GM23338 (cell line): ENCODE results near the gene SLIT1. TPM values are rescaled to one million over a fixed set of nuclear protein-coding genes. Genes with fewer than 3 reads are reported as not detected.

ENCODE experiments used
- ATAC-seq: fragments of 200-7000 bp; cut with Tn5 transposase; 3 replicates; pipeline ENCODE4 v1.9.1; 2020
- DNase-seq: peaks from one replicate; pipeline ENCODE4 v3.0.0-alpha.2; 2015; ENCODE audit warnings: low spot score
- H2AFZ ChIP-seq: fragments of 200-600 bp; sonication (generic); 2 replicates; pipeline ENCODE4 v1.8.0; 2016; ENCODE audit warnings: antibody characterized with exemption, mild to moderate bottlenecking, moderate library complexity
- H3F3A ChIP-seq: fragments of 200-600 bp; sonication (generic); replicated peaks from 2 replicates; pipeline ENCODE4 v1.8.0; 2017; ENCODE audit warnings: antibody characterized with exemption, mixed run types, low read depth
- H3K27ac ChIP-seq: fragments of 200-600 bp; sonication (generic); 2 replicates; pipeline ENCODE4 v1.6.1; 2016; ENCODE audit warnings: low read depth
- H3K27me3 ChIP-seq: fragments of 200-600 bp; sonication (generic); 2 replicates; pipeline ENCODE4 v1.8.0; 2016; ENCODE audit warnings: mild to moderate bottlenecking, mixed run types, moderate library complexity; ENCODE audit not compliant: insufficient read depth
- H3K36me3 ChIP-seq: fragments of 200-600 bp; sonication (generic); 2 replicates; pipeline ENCODE4 v1.8.0; 2016; ENCODE audit warnings: mild to moderate bottlenecking; ENCODE audit not compliant: insufficient read depth
- H3K4me1 ChIP-seq: fragments of 200-600 bp; sonication (generic); 2 replicates; pipeline ENCODE4 v1.8.0; 2016; ENCODE audit warnings: mild to moderate bottlenecking, moderate library complexity; ENCODE audit not compliant: insufficient read depth
- H3K4me2 ChIP-seq: fragments of 200-600 bp; sonication (generic); 2 replicates; pipeline ENCODE4 v1.7.1; 2017; ENCODE audit warnings: mixed run types
- H3K4me3 ChIP-seq: fragments of 200-600 bp; sonication (generic); 2 replicates; pipeline ENCODE4 v1.6.1; 2016; ENCODE audit warnings: mixed run types
- H3K79me2 ChIP-seq: fragments of 200-600 bp; sonication (generic); replicated peaks from 2 replicates; pipeline ENCODE4 v1.8.0; 2017; ENCODE audit warnings: mild to moderate bottlenecking; ENCODE audit not compliant: insufficient read depth
- H3K9me2 ChIP-seq: fragments of 200-600 bp; sonication (generic); 2 replicates; pipeline ENCODE4 v1.8.0; 2017; ENCODE audit not compliant: insufficient read depth
- H4K20me1 ChIP-seq: fragments of 200-600 bp; sonication (generic); replicated peaks from 2 replicates; pipeline ENCODE4 v1.8.0; 2017; ENCODE audit warnings: mild to moderate bottlenecking; ENCODE audit not compliant: insufficient read depth
- H3K27ac Mint-ChIP-seq: 2 replicates; pipeline ENCODE4 v1.8.0; 2020; ENCODE audit warnings: inconsistent platforms, mild to moderate bottlenecking, moderate library complexity, mixed read lengths
- H3K27me3 Mint-ChIP-seq: 3 replicates; pipeline ENCODE4 v1.8.0; 2022; ENCODE audit warnings: low read depth, mild to moderate bottlenecking, moderate library complexity, mixed read lengths, inconsistent platforms; ENCODE audit not compliant: insufficient read depth, poor library complexity
- H3K36me3 Mint-ChIP-seq: 3 replicates; pipeline ENCODE4 v1.8.0; 2021; ENCODE audit warnings: low read depth, mild to moderate bottlenecking, inconsistent platforms, moderate library complexity, mixed read lengths
- H3K4me1 Mint-ChIP-seq: 3 replicates; pipeline ENCODE4 v1.8.0; 2020; ENCODE audit warnings: mild to moderate bottlenecking, inconsistent platforms, mixed read lengths
- H3K4me3 Mint-ChIP-seq: 3 replicates; pipeline ENCODE4 v1.8.0; 2021; ENCODE audit warnings: moderate library complexity, mild to moderate bottlenecking, inconsistent platforms, mixed read lengths
- H3K9me3 Mint-ChIP-seq: 3 replicates; pipeline ENCODE4 v1.8.0; 2020; ENCODE audit warnings: moderate library complexity, mild to moderate bottlenecking, inconsistent platforms, mixed read lengths
- CREB1 ChIP-seq: fragments of 250-450 bp; sonication (Bioruptor Pico); IDR thresholded peaks from 2 replicates; pipeline ENCODE4 v1.5.0; 2020; ENCODE audit warnings: low read depth, mild to moderate bottlenecking, moderate library complexity
- ETS1 ChIP-seq: IDR thresholded peaks from 2 replicates; pipeline ENCODE4 v1.6.1; 2016; ENCODE audit warnings: antibody characterized with exemption
- EZH2 ChIP-seq: fragments of 200-600 bp; sonication (generic); IDR thresholded peaks from one replicate; pipeline ENCODE4 v1.8.0; 2017; ENCODE audit warnings: antibody characterized with exemption, mild to moderate bottlenecking, low read depth; ENCODE audit not compliant: unreplicated experiment
- EZH2phosphoT487 ChIP-seq: fragments of 200-600 bp; sonication (generic); IDR thresholded peaks from one replicate; pipeline ENCODE4 v1.8.1; 2018; ENCODE audit warnings: antibody characterized with exemption; ENCODE audit not compliant: unreplicated experiment
- JUNB ChIP-seq: IDR thresholded peaks from one replicate; pipeline ENCODE4 v1.6.1; 2016; ENCODE audit warnings: antibody characterized with exemption; ENCODE audit not compliant: unreplicated experiment
- NANOG ChIP-seq: IDR thresholded peaks from 2 replicates; pipeline ENCODE4 v1.6.1; 2016; ENCODE audit warnings: antibody characterized with exemption, borderline replicate concordance
- POLR2AphosphoS5 ChIP-seq: IDR thresholded peaks from 2 replicates; pipeline ENCODE4 v1.6.1; 2016; ENCODE audit warnings: antibody characterized with exemption, low read depth
- ZNF114 ChIP-seq: fragments of 250-450 bp; sonication (Bioruptor Pico); IDR thresholded peaks from 2 replicates; pipeline ENCODE4 v1.5.0; 2020; ENCODE audit warnings: mild to moderate bottlenecking, moderate library complexity
- ZNF462 ChIP-seq: fragments of 250-450 bp; sonication (Bioruptor Pico); IDR thresholded peaks from 2 replicates; pipeline ENCODE4 v1.5.0; 2020; ENCODE audit warnings: mild to moderate bottlenecking, moderate library complexity
- polyA plus RNA-seq: library from polyadenylated mRNA; unstranded; fragments of >200 nt; fragmentation: Nextera tagmentation; extraction: Ambion mirVana; gene quantifications from 2 replicates; pipeline ENCODE4 v1.2.1, GENCODE V29; 2016
- total RNA-seq: library from RNA; depleted of rRNA; stranded (reverse); fragments of >200 nt; shearing (Covaris generic); gene quantifications from 2 replicates; pipeline ENCODE4 v1.2.3, GENCODE V29; 2014

Gene SLIT1
- total and polyA plus RNA-seq, 2 experiments from 2014 or later, result 0.76 to 1.7 TPM

GRCh38 chr10:97062046-97062445 lies 123.7 kb downstream of the SLIT1 start:
- Mint-ChIP-seq H3K27ac (no peak overlapping the region), H3K9me3 (no peaks in the 10 kb centered on the region), H3K36me3 (no peaks in the 10 kb centered on the region), H3K4me1 (peaks cover 7% of the 10 kb centered on the region), H3K27me3 (peaks cover 11% of the 10 kb centered on the region), H3K4me3 (no peak overlapping the region)
- no peak overlapping the region for H3K27ac ChIP-seq
- DNase-seq (no peak), ATAC-seq (no peak)
- no peaks in the 10 kb centered on the region for H3K27me3 ChIP-seq
- TF ChIP-seq NANOG (no peak), CREB1 (CRISPR knock-in tag) (no peak), ZNF114 (CRISPR knock-in tag) (no peak), JUNB (no peak), ZNF462 (CRISPR knock-in tag) (no peak), EZH2 (no peak), POLR2AphosphoS5 (no peak)
- no peaks in the 10 kb centered on the region for H4K20me1 ChIP-seq
- no peaks in the 10 kb centered on the region for H3K36me3 ChIP-seq
- H3F3A ChIP-seq, result no peaks in the 10 kb centered on the region
- no peaks in the 10 kb centered on the region; the same call in 1 of the 2 replicates for H3K4me1 ChIP-seq
- H3K9me2 ChIP-seq, result no peaks in the 10 kb centered on the region
- no peak overlapping the region for H2AFZ ChIP-seq
- no peaks in the 10 kb centered on the region for H3K79me2 ChIP-seq
- H3K4me2 ChIP-seq, result no peak overlapping the region
- no peak overlapping the region for H3K4me3 ChIP-seq

GRCh38 chr10:97061423-97061822 lies 124.3 kb downstream of the SLIT1 start:
- Mint-ChIP-seq H3K4me3 (no peak overlapping the region), H3K36me3 (no peaks in the 10 kb centered on the region), H3K27me3 (peaks cover 10% of the 10 kb centered on the region), H3K27ac (no peak overlapping the region), H3K4me1 (peaks cover 4% of the 10 kb centered on the region), H3K9me3 (no peaks in the 10 kb centered on the region)
- H2AFZ ChIP-seq, result no peak overlapping the region
- no peaks in the 10 kb centered on the region for H3K79me2 ChIP-seq
- no peak overlapping the region for H3K4me3 ChIP-seq
- no peaks in the 10 kb centered on the region for H3K36me3 ChIP-seq
- ATAC-seq, result no peak
- TF ChIP-seq JUNB, result no peak
- TF ChIP-seq ETS1, result no peak
- no peak for TF ChIP-seq EZH2phosphoT487
- H4K20me1 ChIP-seq, result no peaks in the 10 kb centered on the region
- no peak overlapping the region for H3K27ac ChIP-seq
- H3F3A ChIP-seq, result no peaks in the 10 kb centered on the region
- H3K9me2 ChIP-seq, result no peaks in the 10 kb centered on the region
- no peak for DNase-seq
- no peaks in the 10 kb centered on the region; the same call in 1 of the 2 replicates for H3K4me1 ChIP-seq
- no peak overlapping the region for H3K4me2 ChIP-seq
- H3K27me3 ChIP-seq, result no peaks in the 10 kb centered on the region
